HG03342 (cell line): ENCODE results near the gene GGT6.
"Not testable (repeated sequence)": the region's sequence is repeated elsewhere in the genome, so short reads cannot be mapped to it uniquely, and the experiment has no call there.

Experiments used
- ATAC-seq: cut with Tn5 transposase; IDR thresholded peaks from one replicate; pipeline ENCODE4 v1.9.1; 2021; ENCODE audit warnings: mild to moderate bottlenecking, moderate library complexity; ENCODE audit not compliant: unreplicated experiment

GGT6 gene, protein sequence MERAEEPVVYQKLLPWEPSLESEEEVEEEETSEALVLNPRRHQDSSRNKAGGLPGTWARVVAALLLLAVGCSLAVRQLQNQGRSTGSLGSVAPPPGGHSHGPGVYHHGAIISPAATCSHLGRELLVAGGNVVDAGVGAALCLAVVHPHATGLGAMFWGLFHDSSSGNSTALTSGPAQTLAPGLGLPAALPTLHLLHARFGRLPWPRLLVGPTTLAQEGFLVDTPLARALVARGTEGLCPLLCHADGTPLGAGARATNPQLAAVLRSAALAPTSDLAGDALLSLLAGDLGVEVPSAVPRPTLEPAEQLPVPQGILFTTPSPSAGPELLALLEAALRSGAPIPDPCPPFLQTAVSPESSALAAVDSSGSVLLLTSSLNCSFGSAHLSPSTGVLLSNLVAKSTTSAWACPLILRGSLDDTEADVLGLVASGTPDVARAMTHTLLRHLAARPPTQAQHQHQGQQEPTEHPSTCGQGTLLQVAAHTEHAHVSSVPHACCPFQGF

DNA sequence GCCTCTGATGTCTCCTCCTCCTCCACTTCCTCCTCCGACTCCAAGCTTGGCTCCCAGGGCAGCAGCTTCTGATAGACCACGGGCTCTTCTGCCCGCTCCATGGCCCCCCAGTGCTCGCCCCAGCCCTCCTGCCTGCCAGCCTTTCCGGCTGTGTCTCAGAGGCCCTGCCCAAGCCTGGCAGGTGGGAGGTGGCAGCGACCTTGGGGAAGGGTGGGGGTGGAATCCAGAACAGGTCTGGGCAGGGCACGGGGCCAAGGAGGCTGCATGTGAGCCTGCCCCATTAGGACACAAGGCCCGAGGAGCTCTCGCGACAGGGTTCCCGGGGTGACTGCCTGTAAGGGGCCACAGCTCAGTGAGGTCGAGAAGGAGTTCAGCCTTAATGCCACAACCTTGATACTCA is at the start of gene GGT6:
TSS of gene GGT6 (minus strand) at position 157 of the 400 bp plus-strand sequence. CDS start at position 101, 56 bp downstream.
- ATAC-seq, result no peak

DNA sequence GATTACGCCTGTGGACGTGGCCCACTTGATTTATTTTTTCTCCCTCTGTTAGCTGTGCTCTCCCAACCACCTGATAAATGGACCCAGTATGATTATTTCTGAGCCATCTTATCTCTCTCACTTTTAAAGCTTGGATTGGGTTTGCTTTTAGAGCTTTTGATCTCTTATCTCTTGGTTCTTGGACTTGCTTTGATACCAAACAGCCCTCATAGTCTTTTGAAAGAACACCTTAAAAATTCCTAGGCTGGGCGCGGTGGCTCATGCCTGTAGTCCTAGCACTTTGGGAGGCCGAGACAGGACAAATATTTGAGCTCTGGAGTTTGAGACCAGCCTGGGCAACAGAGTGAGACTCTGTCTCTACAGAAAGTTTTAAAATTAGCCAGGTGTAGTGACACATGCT is 49.8 kb upstream of the GGT6 start:
- no peak for ATAC-seq

DNA sequence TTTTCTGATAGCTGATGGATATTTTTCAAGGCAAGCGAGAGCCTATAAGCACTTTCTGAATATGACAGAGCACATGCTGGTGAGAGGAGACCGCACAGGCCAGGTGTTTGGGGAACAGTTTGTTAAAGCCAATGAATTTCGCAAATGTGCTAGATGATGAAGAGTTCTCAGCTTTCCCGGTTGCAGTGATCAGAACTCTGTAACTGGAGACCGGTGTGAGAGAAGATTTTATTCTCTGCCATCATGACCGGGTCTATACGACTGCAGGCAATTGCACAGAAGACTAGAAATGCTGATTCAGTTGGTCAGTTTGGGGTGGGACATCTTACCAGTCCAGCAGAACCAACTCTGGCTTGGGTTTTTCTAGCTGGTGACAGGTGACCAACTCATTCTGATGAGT is 49.4 kb upstream of the GGT6 start:
- ATAC-seq, result no peak

DNA sequence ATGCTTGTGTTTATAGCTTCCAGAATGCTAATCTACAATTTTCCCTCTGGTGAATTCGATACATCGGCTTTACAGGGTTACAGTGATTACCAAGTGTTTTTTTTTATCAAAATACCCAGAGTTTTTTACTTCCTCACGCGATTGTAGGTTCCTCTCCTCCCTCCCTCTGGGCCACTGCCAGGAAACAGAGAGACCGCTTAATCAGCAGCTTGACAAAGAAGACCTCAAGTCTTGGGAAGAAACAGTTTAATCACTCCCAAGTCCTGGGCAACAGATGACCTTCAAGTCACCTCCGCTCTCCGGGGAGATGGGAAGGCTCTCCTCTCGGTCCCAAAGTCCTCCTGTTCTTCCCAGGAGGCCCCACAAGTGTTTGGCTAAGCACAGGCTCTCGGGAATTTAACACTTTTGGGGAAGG is 47.4 kb upstream of the GGT6 start:
- no peak for ATAC-seq

DNA sequence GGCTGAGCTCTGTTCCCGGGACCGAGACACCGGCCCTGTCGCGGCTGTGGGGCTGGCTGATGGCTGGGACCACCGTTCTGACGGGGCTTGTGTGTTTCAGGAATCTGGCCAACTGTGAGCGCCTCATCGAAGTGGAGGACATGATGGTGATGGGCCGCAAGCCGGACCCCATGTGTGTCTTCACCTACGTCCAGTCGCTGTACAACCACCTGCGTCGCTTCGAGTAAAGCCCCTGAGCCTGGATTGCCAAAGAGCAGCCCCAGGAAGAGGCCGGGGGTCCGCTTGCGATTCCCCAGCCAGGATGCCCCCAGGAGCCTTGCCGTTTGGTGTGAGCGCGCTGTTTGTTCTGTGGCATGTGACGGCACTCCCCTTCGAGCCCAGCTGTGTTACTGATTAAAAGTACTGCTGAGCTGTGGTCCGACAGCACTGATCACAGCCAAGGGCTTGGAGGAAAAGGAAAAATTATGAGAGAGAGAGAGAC is 46.9 kb upstream of the GGT6 start:
- no peak for ATAC-seq

DNA sequence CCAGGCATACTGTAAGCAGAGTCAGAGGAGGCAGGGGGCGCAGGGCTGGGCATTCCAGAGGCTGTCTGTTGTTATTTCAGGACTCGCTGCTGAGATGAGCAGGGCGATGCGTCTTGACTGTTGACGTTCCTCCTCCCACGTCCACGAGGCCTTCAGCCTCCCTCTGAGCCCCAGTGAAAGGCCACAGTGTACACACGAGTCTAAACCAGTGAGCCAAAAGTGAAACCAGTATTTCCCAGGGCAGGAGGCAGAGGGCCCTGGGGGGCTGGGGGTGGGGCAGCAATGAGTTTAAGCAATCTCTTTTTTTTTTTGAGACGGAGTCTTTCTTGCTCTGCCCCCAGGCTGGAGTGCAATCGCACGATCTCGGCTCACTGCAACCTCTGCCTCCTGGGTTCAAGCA is 45.4 kb upstream of the GGT6 start:
- ATAC-seq, result no peak

DNA sequence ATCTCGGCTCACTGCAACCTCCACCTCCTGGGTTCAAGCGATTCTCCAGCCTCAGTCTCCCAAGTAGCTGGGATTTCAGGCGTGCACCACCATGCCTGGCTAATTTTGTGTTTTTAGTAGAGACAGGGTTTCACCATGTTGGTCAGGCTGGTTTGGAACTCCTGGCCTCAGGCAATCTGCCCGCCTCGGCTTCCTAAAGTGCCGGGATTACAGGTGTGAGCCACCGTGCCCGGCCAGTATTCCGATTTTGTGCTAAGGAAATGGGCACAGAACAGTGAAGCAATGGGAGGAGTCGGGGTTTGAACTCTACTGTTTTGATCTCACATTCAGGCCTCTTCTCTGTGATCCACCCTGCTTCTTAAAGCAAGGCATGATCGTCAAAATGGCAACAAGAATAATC is 44.4 kb upstream of the GGT6 start:
- not testable (repeated sequence) for ATAC-seq

DNA sequence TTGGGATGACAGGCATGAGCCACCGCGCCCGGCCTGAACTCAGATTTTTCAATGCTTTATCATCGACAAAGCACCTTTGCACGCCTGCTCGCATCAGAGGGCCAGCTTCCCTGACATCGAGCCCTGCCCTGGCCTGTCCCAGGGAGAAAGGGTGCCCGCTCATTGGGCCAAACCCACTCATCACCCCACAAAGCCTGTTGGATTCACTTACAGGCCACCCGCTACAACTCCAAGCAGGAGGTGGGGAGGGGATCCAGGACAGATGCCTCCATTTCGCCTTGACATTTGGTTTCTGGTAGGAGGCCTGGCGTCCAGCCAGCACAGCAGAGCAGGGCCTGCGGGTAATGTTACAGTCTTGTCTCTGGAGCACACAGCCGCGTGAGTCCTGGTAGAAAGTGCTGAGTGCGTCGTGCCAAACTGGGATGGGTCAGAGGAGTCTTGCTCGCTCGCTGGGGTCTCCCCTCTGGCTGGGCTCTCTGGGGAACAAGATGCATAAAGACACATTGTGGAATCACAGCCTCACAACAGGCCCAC is 43.8 kb upstream of the GGT6 start:
- no peak for ATAC-seq

DNA sequence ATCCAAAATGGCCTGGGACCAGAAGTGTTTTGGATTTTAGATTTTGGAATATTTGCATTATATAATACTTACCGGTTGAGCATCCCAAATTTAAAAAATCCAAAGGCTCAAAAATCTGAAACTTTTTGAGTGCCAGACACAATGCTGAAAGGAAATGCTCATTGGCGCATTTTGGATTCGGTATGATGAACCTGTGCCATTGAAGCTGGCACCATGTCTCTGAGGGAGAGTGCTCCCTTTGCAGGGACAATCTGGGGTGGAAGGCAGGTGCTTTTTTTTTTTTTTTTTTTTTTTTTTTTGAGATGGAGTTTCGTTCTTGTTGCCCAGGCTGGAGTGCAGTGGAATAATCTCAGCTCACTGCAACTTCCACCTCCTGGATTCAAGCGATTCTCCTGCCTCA is 41.7 kb upstream of the GGT6 start:
- no peak for ATAC-seq

DNA sequence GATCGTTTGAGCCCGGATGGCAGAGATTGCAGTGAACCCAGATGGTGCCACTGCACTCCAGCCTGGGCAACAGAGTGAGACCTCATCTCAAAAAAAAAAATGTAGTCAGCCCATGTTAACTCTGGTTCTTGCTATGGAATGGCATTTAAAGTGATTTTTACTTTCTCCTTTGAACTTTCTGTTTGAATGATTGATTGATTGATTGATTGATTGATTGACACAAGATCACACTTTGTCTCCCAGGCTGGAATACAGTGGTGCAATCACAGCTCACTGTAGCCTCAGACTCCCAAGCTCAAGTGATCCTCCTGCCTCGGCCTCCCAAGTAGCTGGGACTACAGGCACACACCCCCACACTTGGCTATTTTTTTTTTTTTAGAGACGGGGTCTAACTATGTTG is 40.9 kb upstream of the GGT6 start:
- ATAC-seq, result no peak

DNA sequence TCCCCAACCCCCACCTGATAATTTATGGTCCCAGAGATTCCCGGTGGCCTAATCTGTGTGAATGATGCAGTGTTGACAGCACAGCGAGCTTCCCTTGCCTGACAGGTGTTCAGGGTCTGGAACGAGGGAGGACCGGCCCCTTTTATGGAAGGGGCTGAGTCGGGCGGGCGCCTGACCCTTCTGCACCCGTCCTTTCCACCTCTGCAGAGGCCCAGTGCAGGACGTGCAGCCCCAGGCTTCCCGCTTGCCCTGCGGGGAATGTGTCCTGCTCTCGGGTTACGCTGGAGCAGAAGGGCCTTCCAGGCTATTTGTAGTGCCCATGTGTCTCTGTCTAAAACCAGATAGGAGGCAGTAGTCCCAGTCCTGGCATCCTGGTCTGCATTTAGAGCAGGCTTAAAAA is 40.2 kb upstream of the GGT6 start:
- ATAC-seq, result no peak

DNA sequence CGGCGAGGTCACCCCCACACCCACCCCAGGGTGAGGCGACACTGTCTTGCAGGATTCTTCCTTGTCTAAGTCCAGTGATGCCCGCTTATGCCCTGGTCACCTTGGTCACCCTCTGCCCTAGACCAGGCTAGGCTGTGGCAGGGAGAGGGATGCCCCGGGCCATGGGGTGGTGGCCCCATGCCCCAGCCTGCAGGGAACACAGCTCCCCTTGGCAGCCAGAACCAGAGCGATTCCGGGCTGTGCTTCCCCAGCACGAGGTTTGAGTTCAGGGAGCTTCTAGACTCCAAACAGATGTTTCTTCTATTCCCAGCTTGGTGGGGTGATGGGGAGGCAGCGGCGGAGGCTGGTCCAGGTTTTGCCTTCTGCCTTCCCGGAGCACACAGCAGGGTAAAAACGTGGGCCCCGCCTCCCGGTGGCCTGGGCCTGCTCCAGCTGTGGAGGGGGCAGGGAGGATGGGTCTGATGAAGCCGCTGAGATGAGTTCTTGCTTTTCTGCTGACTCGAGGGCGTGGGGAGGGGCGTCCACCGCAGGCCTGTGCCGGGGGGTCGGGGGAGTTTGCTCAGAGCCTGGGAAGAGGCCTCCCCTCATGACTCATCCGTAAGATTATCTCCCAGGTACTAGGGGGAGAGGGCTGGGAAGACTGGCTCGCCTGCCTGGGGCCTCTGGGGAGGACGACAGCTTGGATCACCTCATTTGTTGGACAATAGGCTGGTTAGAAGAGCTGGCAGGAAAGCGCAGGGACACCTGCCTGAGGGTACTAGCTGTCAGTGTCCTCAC is 39.3 kb upstream of the GGT6 start:
- ATAC-seq, result no peak

DNA sequence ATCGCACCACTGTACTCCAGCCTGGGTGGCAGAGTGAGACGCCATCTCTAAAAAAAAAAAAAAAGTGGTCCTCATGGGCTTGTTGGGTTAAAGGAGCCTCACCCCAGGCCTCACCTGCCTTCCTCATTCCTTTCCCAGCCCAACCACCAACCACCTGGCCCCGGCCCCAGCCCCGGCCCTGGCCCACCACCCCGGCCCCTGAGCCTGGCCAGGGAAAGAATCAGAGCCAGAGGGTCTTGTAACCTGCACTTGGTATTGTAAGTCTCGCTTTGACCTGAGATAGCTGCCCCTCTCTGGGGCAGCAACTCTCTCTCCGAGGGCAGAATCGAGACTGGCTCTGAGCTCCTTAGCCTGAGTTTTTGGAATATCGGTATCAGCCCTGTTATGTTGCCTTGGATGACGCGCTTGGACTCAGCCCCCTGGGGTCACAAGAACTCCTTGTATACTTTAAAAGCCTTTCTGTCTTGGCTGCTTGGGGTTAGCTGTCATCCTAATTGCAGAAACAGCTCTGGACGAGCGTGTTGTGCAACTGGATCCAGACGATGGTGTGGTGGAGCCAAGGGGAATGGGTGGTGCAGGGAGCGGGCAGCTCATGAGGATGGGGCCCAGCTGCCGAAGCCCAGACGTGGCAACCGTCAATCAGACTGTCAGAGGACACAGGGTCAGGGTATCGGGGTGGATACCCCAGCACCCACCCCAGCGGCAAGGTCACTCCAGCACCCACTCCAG is 38.6 kb upstream of the GGT6 start:
- ATAC-seq, result no peak

DNA sequence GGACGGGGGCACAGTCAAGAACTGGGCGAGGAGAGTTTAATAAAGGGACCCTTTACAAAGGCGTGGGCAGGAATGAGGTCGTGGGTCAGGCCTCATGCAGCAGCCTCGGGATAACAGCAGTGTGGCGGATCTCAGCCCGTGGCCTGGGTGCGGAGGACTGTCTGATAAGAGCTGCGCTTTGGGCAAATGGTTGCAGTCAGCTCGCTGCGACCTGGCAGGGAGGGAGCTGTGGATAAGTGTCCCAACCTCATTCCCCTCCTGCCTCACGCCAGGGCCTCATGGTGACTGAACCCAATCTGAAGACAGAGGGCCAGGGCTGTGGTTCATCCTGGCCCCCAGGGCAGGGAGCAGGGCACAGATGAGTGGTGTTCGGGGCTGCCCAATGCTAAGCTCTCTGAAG is 37.6 kb upstream of the GGT6 start:
- ATAC-seq, result no peak

DNA sequence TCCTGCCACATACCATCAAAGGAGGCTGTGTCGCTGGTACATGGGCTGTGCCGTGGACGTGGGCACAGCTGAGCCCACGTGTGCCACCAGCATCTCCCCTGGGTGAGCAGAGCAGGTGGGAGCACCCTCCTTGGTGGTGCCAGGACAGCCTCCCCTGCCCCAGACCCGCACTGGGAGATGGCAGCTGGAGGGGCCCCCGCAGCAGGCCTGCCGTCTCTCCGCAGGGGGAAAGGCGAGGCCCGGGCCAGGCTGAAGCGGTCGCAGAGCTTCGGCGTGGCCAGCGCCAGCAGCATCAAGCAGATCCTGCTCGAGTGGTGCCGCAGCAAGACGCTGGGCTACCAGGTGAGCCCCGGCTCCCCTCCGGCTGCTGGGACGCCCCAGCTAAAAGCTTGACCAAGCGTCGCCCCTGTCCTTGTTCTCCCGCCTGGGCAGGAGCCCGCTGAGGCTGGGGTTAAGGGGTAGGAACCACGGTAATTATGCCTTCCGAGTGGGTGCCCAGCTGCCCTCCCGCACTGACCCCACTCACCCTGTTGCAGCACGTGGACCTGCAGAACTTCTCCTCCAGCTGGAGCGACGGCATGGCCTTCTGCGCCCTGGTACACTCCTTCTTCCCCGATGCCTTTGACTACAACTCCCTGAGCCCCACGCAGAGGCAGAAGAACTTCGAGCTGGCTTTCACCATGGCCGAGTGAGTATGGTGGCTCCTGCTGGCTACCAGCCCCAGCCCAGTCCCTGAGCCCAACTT is 36.4 kb upstream of the GGT6 start:
- ATAC-seq, result no peak

DNA sequence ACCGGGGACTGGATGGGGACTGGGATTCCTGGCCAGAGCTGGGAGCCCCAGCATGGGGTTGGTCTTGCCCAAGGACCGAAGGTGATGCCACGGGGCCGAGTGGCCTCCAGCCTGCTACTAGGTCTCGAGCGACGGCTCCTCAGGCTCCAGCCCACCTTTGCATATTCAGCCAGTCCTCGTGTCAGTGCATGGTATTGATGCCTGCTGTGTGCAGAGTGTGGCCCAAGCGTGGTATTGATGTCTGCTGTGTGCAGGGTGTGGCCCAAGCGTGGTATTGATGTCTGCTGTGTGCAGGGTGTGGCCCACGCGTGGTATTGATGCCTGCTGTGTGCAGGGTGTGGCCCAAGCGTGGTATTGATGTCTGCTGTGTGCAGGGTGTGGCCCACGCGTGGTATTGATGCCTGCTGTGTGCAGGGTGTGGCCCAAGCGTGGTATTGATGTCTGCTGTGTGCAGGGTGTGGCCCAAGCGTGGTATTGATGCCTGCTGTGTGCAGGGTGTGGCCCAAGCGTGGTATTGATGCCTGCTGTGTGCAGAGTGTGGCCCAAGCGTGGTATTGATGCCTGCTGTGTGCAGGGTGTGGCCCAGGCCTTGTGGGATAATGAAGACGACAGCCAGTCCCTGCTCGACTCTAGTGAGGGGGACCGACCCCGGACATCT is 35.4 kb upstream of the GGT6 start:
- ATAC-seq, result not testable (repeated sequence)

DNA sequence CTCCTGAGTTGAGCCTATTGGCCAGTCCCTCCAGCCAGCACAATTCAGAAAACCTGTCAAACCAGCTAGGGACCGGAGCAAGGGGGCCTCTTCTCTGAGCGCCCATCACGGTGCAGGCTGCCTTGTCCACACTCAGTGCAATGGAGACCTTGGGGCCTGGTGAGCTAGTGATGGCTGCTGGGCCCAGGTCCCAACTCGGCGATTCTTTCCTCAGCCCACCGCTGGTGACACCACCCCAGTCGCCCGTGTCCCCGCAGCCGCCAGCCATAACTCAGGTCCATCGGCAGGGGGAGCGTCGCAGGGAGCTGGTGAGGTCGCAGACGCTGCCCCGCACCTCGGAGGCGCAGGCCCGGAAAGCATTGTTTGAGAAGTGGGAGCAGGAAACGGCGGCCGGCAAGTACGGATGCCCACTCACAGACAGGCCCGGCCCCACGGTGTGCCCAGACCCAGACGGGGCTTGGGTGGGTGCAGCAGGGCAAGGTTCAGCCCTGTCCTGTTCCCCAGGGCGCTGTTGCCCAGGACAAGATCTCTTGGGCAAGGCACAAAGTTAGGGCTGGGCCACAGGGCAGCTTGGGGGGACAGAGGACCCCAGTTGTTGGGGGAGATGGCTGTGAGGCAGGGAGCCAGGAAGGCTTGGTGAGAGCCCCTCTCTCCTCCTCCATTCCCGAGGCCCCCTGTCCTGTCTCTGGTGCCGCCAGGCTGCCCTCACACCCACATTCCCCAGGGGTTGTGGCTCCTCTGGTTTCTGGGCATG is 34.7 kb upstream of the GGT6 start:
- ATAC-seq, result no peak

DNA sequence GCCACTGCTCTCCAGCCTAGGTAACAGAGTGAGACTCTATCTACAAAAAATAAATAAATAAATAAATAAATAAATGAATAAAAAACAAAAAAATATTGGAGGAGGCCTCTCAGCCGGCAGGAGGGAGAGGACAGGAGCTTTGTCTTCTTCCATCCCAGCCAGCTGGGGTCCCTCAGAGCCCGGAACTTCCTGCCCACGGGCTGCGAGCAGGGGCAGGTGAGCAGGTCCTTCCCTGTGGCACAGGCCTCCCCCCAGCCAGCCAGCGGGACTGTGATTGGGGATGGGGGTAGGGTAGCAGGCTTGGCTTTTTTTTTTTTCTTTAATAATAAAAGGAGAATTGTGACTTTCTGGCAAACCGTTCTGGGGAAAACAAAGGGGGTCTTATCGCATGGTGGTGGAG is 34.0 kb upstream of the GGT6 start:
- no peak for ATAC-seq

DNA sequence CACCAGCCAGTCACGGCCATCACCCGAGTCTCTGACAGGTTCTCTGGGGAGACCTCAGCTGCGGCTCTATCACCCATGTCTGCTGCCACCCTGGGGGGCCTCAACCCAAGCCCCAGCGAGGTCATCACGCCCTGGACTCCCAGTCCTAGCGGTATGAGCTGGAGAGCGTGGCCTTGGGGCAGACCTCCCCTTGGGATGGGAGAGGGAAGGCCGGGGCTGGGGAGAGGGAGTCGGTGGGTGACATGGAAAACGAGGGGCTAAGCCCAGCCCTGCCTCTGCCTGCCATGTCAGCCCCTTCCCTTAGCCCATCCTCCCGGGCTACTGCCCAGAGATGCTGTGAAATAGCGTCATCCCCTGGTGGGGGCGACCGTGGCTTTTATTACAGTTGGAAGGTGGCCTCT is 32.6 kb upstream of the GGT6 start:
- ATAC-seq, result no peak
